Activated CD4-positive, alpha-beta T cell treated with anti-CD3 and anti-CD28 coated beads, Interleukin-2, amount 50 U/mL, for 4 hours (primary cell): ENCODE measurements around the gene VPS39.
A peak's percentile ranks its signal among the peaks of the same experiment; 100 is the strongest.
"Not testable (repeated sequence)": the region's sequence is repeated elsewhere in the genome, so short reads cannot be mapped to it uniquely, and the experiment has no call there.

Experiments
- DNase-seq, 2 experiments: peaks; one replicate each; pipeline ENCODE4 v3.0.0-alpha.2; 2020

The VPS39 gene, protein sequence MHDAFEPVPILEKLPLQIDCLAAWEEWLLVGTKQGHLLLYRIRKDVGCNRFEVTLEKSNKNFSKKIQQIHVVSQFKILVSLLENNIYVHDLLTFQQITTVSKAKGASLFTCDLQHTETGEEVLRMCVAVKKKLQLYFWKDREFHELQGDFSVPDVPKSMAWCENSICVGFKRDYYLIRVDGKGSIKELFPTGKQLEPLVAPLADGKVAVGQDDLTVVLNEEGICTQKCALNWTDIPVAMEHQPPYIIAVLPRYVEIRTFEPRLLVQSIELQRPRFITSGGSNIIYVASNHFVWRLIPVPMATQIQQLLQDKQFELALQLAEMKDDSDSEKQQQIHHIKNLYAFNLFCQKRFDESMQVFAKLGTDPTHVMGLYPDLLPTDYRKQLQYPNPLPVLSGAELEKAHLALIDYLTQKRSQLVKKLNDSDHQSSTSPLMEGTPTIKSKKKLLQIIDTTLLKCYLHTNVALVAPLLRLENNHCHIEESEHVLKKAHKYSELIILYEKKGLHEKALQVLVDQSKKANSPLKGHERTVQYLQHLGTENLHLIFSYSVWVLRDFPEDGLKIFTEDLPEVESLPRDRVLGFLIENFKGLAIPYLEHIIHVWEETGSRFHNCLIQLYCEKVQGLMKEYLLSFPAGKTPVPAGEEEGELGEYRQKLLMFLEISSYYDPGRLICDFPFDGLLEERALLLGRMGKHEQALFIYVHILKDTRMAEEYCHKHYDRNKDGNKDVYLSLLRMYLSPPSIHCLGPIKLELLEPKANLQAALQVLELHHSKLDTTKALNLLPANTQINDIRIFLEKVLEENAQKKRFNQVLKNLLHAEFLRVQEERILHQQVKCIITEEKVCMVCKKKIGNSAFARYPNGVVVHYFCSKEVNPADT

GRCh38 chr15:42207674-42208579, at the start of gene VPS39:
VPS39 (minus strand) TSS chr15:42208304; CDS start chr15:42208153, 151 bp downstream.
- DNase-seq, result peak; percentile 74 to 75

GRCh38 chr15:42253300-42253699, 45.2 kb upstream of the VPS39 start:
- DNase-seq, result no peak

DNA sequence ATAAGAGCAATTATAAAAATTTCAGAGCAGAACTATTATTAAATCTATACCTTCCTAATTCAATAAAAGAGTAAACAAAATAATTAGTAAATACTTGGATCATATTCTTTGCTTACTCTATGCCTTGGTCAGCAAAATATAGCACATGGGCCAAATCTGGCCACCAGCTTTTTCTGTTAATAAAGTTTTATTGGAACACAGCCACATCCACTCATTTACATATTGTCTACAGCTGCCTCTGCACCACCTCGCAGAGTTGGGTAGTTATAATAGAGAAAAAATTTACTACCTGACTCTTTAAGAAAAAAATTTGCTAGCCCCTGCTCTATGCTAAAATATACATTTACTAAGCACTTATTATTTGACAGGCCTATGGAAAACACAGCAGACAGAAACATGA, 32.7 kb upstream of the VPS39 start:
- no peak for DNase-seq

- no peak for DNase-seq
These were observed 31.6 kb upstream of the VPS39 start for GRCh38 chr15:42239528-42240182.

DNA sequence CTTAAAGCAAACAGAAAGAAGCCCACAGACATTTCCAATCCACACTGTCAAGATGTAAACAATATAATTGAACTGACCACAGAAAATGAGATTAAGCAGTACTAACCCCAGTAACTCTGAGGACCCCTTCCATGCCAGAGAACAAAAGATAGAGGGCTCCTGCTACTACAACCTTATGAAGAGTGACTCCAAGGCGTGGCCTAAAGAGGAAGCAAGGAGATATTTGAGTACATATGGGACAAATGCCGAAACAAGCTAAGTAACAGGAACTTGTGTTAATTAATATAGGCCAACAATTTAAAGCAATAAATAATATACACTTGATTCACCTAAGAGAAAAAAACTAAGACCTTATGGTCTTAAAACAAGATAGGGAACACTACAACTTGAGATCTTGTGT, 25.0 kb upstream of the VPS39 start:
- no peak for DNase-seq

- no peak for DNase-seq
These were observed 24.5 kb upstream of the VPS39 start for GRCh38 chr15:42232606-42233005.

DNA sequence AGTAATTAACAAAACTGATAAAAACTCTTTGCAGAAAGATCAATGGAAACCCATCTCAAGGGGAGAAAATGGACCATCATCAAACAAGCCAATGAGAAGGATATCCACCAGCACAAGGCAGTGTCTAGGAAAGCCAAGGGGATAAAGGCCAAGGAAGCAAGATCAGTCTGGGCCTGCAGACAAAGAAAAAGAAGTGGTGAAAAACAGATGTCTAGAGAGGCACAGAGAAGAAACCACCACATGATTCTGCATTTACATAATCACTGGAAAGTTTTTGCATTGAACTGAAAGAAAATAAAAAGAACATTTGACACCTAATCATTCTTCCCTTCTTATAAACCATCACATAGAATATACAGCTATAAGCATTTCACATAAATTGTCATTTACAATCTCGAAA, 23.0 kb upstream of the VPS39 start:
- no peak for DNase-seq

GRCh38 chr15:42228981-42229380, 20.9 kb upstream of the VPS39 start:
- DNase-seq, result not testable (repeated sequence)

- DNase-seq, result no peak
These were observed 19.9 kb upstream of the VPS39 start for GRCh38 chr15:42228036-42228435.

GRCh38 chr15:42226648-42227047, 18.5 kb upstream of the VPS39 start:
- DNase-seq, result no peak

- no peak for DNase-seq
These were observed 12.1 kb upstream of the VPS39 start for GRCh38 chr15:42220216-42220615.

DNA sequence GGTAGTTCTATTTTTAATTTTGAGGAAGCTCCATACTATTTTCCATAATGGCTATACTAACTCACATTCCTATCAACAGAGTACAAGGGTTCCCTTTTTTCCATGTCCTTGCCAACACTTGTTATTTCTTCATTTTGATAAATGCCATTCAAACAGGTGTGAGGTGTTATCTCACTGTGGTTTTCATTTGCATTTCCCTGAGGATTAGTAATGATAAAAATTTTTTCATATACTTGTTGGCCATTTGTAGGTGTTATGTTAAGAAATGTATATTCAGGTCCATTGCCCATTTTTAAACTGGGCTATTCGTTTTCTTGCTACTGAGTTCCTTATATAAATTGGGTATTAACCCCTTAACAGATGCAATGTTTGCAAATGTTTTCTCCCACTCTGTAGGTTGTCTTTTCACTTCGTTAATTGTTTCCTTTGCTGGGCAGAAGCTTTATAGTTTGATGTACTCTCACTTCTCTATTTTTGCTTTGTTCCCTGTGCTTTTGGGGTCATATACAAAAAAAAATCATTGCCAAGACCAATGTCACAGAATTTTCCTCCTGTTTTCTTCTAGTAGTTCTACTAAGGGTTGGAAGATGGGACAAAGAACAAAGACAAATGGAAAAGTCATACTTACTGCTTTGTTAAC, 11.0 kb upstream of the VPS39 start:
- no peak for DNase-seq

- DNase-seq, result no peak
These were observed 9.5 kb upstream of the VPS39 start for GRCh38 chr15:42217568-42217967.

DNA sequence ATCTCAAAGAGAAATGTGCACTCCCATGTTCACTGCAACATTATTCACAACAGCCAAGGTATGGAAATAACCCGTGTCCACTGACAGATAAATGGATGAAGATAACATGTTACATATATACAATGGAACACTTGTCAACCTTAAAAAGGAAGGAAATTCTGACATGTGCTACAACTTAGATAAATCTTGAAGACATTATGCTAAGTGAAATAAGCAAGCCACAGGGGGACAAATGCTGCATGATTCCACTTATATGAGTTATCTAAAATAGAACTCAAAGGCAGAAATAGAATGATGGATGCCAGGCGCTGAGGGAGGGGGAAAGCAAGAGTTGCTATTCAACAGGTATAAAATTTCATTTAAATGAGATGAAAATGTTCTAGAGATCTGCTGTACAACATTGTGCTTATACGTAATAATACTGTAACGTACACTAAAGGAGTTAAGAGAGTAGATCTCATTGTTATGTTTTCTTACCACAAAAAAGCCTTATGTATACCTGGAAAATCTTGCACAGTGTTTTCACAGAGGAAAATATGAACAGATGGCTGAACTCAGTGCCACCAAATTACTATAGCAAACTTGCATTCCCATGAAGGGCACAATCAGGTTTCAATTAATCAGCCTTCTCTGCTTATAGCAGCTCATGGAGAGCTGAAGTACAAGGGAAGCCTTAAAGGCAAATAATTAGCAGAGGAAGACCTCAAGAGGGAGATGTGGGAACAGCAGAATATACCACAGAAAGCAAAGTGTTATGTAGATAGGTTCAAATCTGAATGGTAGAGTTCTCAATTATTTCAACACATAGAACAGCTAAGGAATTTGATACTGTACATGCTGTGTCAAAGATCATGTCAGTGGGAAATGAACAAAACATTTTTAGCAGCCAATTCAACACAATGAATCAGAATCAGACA, 8.1 kb upstream of the VPS39 start:
- no peak for DNase-seq

GRCh38 chr15:42214600-42214999, 6.5 kb upstream of the VPS39 start:
- DNase-seq, result no peak

- no peak for DNase-seq
These were observed 5.4 kb upstream of the VPS39 start for GRCh38 chr15:42213511-42213910.

DNA sequence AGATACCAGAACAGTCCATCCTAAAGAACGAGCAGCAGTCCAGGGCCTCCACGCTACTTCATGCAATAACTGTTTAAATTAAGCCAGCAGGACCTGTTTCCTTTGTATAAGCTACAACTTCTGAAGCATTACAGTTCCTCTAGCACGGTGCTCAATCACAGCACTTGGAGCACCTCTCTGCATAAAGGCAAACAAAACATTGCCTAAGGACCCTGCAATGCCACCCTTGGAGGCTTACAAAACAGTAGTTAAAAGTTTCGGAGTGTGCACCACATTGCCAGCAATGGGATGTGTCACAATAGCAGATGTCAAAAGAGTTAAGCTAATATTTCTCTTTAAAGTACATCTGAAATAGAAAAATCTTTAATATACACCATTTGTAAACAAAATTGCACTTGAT, 2.6 kb upstream of the VPS39 start:
- DNase-seq, result no peak

DNA sequence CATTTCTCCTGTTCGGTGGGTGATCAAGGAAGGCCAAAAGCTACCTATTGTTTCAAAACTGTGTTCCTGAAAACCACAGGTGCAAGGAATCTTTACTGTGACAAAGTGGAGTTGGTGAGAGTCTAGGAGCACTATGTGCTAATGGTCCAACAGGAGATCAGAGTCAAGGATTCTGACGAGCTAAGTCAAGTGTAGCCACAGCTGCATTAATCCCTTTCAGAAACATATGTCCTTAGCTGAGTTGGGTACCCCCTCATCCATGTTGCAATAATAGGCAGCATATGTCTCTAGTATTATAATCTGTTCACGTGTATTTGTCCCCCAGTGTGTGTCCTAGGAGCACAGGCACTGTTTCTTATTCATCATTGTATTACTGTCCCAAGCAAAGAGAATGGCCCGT, 1.7 kb downstream of the VPS39 start:
- no peak for DNase-seq

DNA sequence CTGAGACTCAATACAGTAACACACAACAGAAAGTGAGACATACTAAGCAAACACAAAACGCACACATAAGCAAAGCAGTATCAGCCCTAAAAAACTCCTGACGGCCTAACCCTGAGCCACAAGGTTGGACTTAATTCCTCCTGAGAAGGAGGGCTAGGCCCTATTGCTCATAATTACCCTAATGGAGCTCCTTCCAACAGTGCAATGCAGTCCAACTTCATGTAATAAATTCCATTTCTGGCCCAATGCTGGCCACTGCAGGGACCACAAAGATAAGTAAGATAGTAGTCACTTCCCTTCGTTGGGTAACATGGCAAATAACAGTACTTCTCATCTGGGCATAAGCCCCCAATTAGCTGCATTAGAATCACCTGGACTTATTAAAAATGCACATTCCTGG, 4.2 kb downstream of the VPS39 start:
- no peak for DNase-seq

DNA sequence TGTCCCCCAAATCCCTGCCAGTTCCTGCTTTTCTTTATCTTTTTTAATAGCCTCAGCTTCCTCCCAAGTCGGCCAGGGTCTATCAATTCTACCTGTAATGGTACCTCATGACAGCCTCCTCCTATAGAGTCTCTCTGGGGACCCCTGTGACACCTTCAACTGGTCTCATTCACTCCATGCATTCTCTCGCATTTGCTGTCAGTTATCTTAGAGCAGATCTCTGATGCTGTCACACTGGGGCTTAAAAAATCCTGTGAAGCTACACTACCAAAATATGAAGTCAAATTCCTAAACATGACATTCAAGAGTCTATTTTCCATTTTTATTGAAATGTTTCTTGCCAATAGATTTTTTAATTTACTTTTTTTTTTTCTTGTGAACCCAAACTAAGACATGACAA, 5.5 kb downstream of the VPS39 start:
- DNase-seq, result no peak

DNA sequence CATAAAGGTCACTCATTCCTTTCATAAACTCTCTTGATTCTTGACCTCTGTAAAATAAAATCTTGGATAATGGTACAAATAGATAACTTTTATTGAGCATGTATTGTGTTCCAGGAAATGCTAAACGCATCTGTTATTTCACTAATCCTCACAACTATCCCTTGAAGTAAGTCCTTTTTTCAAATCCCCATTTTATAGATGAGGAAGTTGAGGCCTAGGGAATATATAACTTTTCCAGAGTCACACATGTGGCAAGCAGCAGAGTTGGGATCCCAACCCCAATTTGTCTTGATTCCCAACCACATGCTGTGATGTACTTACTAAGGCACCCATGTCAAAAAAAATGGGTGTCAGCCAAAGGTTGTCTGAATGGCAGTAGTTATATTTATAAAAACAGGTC, 6.3 kb downstream of the VPS39 start:
- no peak for DNase-seq
